OCI-LY7 (cell line): ENCODE measurements around the gene CUL4A. TPM values are rescaled to one million over a fixed set of nuclear protein-coding genes. Genes with fewer than 3 reads are reported as not detected.
"Not testable (repeated sequence)": the region's sequence is repeated elsewhere in the genome, so short reads cannot be mapped to it uniquely, and the experiment has no call there.

Source experiments
- BruUV-seq: library from RNA; stranded (reverse); fragments of 400-500 nt; replicated peaks from 2 replicates; lab custom pipeline; 2021; lab: Mats Ljungman, UMichigan
- CTCF ChIA-PET: fragments of 300-600 bp; sonication (Branson Sonifier 250); formaldehyde crosslinking; loops from one replicate; lab custom pipeline; 2022; ENCODE audit warnings: antibody characterized with exemption; ENCODE audit not compliant: unreplicated experiment; lab: Charles Lee
- POLR2A ChIA-PET: fragments of 300-600 bp; sonication (Branson Sonifier 250); formaldehyde crosslinking; loops from one replicate; lab custom pipeline; 2022; ENCODE audit warnings: antibody characterized with exemption; lab: Charles Lee
- DNase-seq: peaks from one replicate; pipeline ENCODE4 v3.0.0-alpha.2; 2015; ENCODE audit warnings: low spot score
- H2AFZ ChIP-seq: fragments of 200-600 bp; sonication (generic), shearing (Covaris generic); 2 replicates; pipeline ENCODE4 v1.6.1; 2014; ENCODE audit warnings: mild to moderate bottlenecking, antibody characterized with exemption, low read length, moderate library complexity
- H3K27ac ChIP-seq: fragments of 200-600 bp; sonication (generic); 2 replicates; pipeline ENCODE4 v1.5.1; 2014; ENCODE audit warnings: mixed run types, low read depth, mild to moderate bottlenecking, moderate library complexity, low read length, inconsistent platforms; ENCODE audit not compliant: poor library complexity, severe bottlenecking
- H3K36me3 ChIP-seq: fragments of 200-600 bp; sonication (generic); 2 replicates; pipeline ENCODE4 v1.6.1; 2014; ENCODE audit warnings: mild to moderate bottlenecking, antibody characterized with exemption, low read length, moderate library complexity, mixed read lengths; ENCODE audit not compliant: insufficient read depth
- H3K4me1 ChIP-seq: fragments of 200-600 bp; sonication (generic); 2 replicates; pipeline ENCODE4 v1.5.1; 2014; ENCODE audit warnings: mild to moderate bottlenecking, low read length; ENCODE audit not compliant: insufficient read depth, poor library complexity, severe bottlenecking
- H3K4me2 ChIP-seq: fragments of 200-600 bp; sonication (generic); 2 replicates; pipeline ENCODE4 v1.6.1; 2014; ENCODE audit warnings: mild to moderate bottlenecking, low read length
- H3K4me3 ChIP-seq: fragments of 200-600 bp; sonication (generic); 2 replicates; pipeline ENCODE4 v1.5.1; 2014; ENCODE audit warnings: mild to moderate bottlenecking, low read depth, low read length; ENCODE audit not compliant: poor library complexity, severe bottlenecking
- H3K79me2 ChIP-seq: fragments of 200-600 bp; sonication (generic); 2 replicates; pipeline ENCODE4 v1.6.1; 2016; ENCODE audit warnings: low read depth, mild to moderate bottlenecking, low read length, moderate library complexity, mixed read lengths; ENCODE audit not compliant: insufficient read depth
- H3K9me2 ChIP-seq: fragments of 200-600 bp; sonication (generic); 2 replicates; pipeline ENCODE4 v1.6.1; 2016; ENCODE audit warnings: mild to moderate bottlenecking, low read length, mixed read lengths; ENCODE audit not compliant: insufficient read depth
- H3K9me3 ChIP-seq: fragments of 200-600 bp; sonication (generic); 2 replicates; pipeline ENCODE4 v1.6.1; 2014; ENCODE audit warnings: mild to moderate bottlenecking, mixed run types, low read length, mixed read lengths
- H4K20me1 ChIP-seq: fragments of 200-600 bp; sonication (generic); 2 replicates; pipeline ENCODE4 v1.6.1; 2014; ENCODE audit warnings: mild to moderate bottlenecking, antibody characterized with exemption, low read length, moderate library complexity, mixed read lengths; ENCODE audit not compliant: insufficient read depth
- CTCF ChIP-seq: fragments of 200-600 bp; sonication (generic); conservative IDR thresholded peaks from 2 replicates; pipeline ENCODE4 v1.5.1; 2014; ENCODE audit warnings: mild to moderate bottlenecking, antibody characterized with exemption, low read length, moderate library complexity, mixed read lengths
- EZH2phosphoT487 ChIP-seq: fragments of 200-600 bp; sonication (generic); IDR thresholded peaks from 2 replicates; pipeline ENCODE4 v1.6.1; 2018; ENCODE audit warnings: low read depth, borderline replicate concordance, mild to moderate bottlenecking, mixed run types, antibody characterized with exemption, low read length, moderate library complexity, mixed read lengths
- intact Hi-C: fragments of 100-400 bp; cut with micrococcal nuclease; formaldehyde crosslinking; loops from one replicate; pipeline ENCODE4 v1.10.0; 2022; ENCODE audit not compliant: unreplicated experiment
- total RNA-seq, 2 experiments: library from RNA; depleted of rRNA in 1 of 2; stranded (reverse); fragments of >200 nt in 1 of 2; shearing (Covaris generic) in 1 of 2; gene quantifications; 2 replicates each; pipeline ENCODE4 v1.2.3, GENCODE V29; 2014 to 2022

CUL4A gene
- total RNA-seq, 2 experiments from 2014 or later = 46.6 to 49.8 TPM

- Histone ChIP-seq H3K4me1 (no peaks in the 10 kb centered on the region), H3K4me2 (no peak overlapping the region), H3K4me3 (no peak overlapping the region), H3K79me2 (no peaks in the 10 kb centered on the region), H2AFZ (no peak overlapping the region), H3K9me3 (no peaks in the 10 kb centered on the region), H3K27ac (no peak overlapping the region), H3K9me2 (no peaks in the 10 kb centered on the region), H3K36me3 (peaks cover 39% of the 10 kb centered on the region), H4K20me1 (no peaks in the 10 kb centered on the region)
- no peak for DNase-seq
- no TSS peak for BruUV-seq
- TF ChIP-seq EZH2phosphoT487 (no peak), CTCF (no peak)
- ChIA-PET POLR2A (no interaction called here), CTCF (no interaction called here)
- intact Hi-C loops = no loop called here
Observed at GRCh38 chr13:113243847-113244246, 34.4 kb downstream of the CUL4A start.

GRCh38 chr13:113245849-113246796 lies 36.7 kb downstream of the CUL4A start:
- CTCF ChIA-PET = no interaction called here
- no peaks in the 10 kb centered on the region for H3K9me2 ChIP-seq
- intact Hi-C loops = no loop called here
- H3K79me2 ChIP-seq = no peaks in the 10 kb centered on the region
- H3K9me3 ChIP-seq = no peaks in the 10 kb centered on the region
- POLR2A ChIA-PET = no interaction called here
- H3K4me1 ChIP-seq = no peaks in the 10 kb centered on the region
- H3K4me2 ChIP-seq = no peak overlapping the region
- H4K20me1 ChIP-seq = no peaks in the 10 kb centered on the region
- no peak overlapping the region for H2AFZ ChIP-seq
- no peak overlapping the region for H3K27ac ChIP-seq
- no peak for DNase-seq
- no peak overlapping the region for H3K4me3 ChIP-seq
- no TSS peak for BruUV-seq
- peaks cover 47% of the 10 kb centered on the region for H3K36me3 ChIP-seq
- TF ChIP-seq EZH2phosphoT487 = no peak
- no peak for TF ChIP-seq CTCF

GRCh38 chr13:113252516-113253095 lies 43.2 kb downstream of the CUL4A start:
- ChIA-PET CTCF (no interaction called here), POLR2A (no interaction called here)
- no TSS peak for BruUV-seq
- DNase-seq = no peak
- Histone ChIP-seq H3K4me1 (no peaks in the 10 kb centered on the region), H2AFZ (no peak overlapping the region), H3K36me3 (peaks cover 46% of the 10 kb centered on the region), H4K20me1 (no peaks in the 10 kb centered on the region), H3K27ac (no peak overlapping the region), H3K4me2 (no peak overlapping the region), H3K9me3 (no peaks in the 10 kb centered on the region), H3K9me2 (no peaks in the 10 kb centered on the region), H3K4me3 (no peak overlapping the region), H3K79me2 (no peaks in the 10 kb centered on the region)
- intact Hi-C loops = no loop called here
- no peak for TF ChIP-seq CTCF
- no peak for TF ChIP-seq EZH2phosphoT487

- POLR2A ChIA-PET, H3K4me2 ChIP-seq, BruUV-seq, H2AFZ ChIP-seq, H3K9me2 ChIP-seq, H4K20me1 ChIP-seq, H3K27ac ChIP-seq, H3K4me3 ChIP-seq, H3K9me3 ChIP-seq, intact Hi-C loops, H3K4me1 ChIP-seq, DNase-seq, CTCF ChIA-PET, H3K79me2 ChIP-seq: not testable (repeated sequence)
- H3K36me3 ChIP-seq = peaks cover 60% of the 10 kb centered on the region
Observed at GRCh38 chr13:113257908-113258307, 48.5 kb downstream of the CUL4A start.
